Trophoblast cell (in vitro differentiated cells and primary cell): ENCODE results near the gene GAST.

Source experiments
- DNase-seq, 2 donors: peaks; one replicate each; pipeline ENCODE4 v3.0.0-alpha.2; 2016
- H2AFZ ChIP-seq: 2 replicates; pipeline ENCODE4 v1.6.1; 2013; ENCODE audit warnings: low read length, moderate library complexity, mild to moderate bottlenecking; ENCODE audit not compliant: insufficient read depth, poor library complexity
- H2AK5ac ChIP-seq: 2 replicates; pipeline ENCODE4 v1.6.1; 2013; ENCODE audit warnings: mild to moderate bottlenecking, low read length
- H2BK120ac ChIP-seq: 2 replicates; pipeline ENCODE4 v1.6.1; 2013; ENCODE audit warnings: low read length, mild to moderate bottlenecking, moderate library complexity; ENCODE audit not compliant: insufficient read depth, poor library complexity
- H2BK12ac ChIP-seq: 2 replicates; pipeline ENCODE4 v1.6.1; 2013; ENCODE audit warnings: mild to moderate bottlenecking, low read length, moderate library complexity
- H2BK5ac ChIP-seq: 2 replicates; pipeline ENCODE4 v1.6.1; 2013; ENCODE audit warnings: low read length, low read depth, moderate library complexity, mild to moderate bottlenecking; ENCODE audit not compliant: poor library complexity
- H3K14ac ChIP-seq: 2 replicates; pipeline ENCODE4 v1.6.1; 2013; ENCODE audit warnings: mild to moderate bottlenecking, low read length
- H3K18ac ChIP-seq: 2 replicates; pipeline ENCODE4 v1.6.1; 2013; ENCODE audit warnings: mild to moderate bottlenecking, low read length
- H3K23ac ChIP-seq: 2 replicates; pipeline ENCODE4 v1.6.1; 2013; ENCODE audit warnings: low read length
- H3K27ac ChIP-seq: 2 replicates; pipeline ENCODE4 v1.5.1; 2013; ENCODE audit warnings: low read depth, mild to moderate bottlenecking, inconsistent platforms, low read length, moderate library complexity
- H3K27me3 ChIP-seq: 2 replicates; pipeline ENCODE4 v1.6.1; 2013; ENCODE audit warnings: inconsistent platforms, mild to moderate bottlenecking, low read length, moderate library complexity; ENCODE audit not compliant: insufficient read depth
- H3K36me3 ChIP-seq, 2 experiments: 1 replicate in 1 of 2; 2 replicates in 1 of 2; pipeline ENCODE4 v1.6.1; 2013; ENCODE audit warnings: low read length in 2 of 2, mild to moderate bottlenecking in 2 of 2, moderate library complexity in 1 of 2; ENCODE audit not compliant: insufficient read depth in 2 of 2, control insufficient read depth in 1 of 2
- H3K4ac ChIP-seq: 2 replicates; pipeline ENCODE4 v1.6.1; 2013; ENCODE audit warnings: low read depth, mild to moderate bottlenecking, low read length, moderate library complexity
- H3K4me1 ChIP-seq, 2 experiments: 1 replicate in 1 of 2; 2 replicates in 1 of 2; pipeline ENCODE4 v1.6.1; 2013; ENCODE audit warnings: low read length in 2 of 2, mild to moderate bottlenecking in 2 of 2, moderate library complexity in 1 of 2; ENCODE audit not compliant: insufficient read depth in 2 of 2, control insufficient read depth in 1 of 2
- H3K4me2 ChIP-seq: 2 replicates; pipeline ENCODE4 v1.6.1; 2013; ENCODE audit warnings: inconsistent platforms, mild to moderate bottlenecking, low read length, moderate library complexity
- H3K4me3 ChIP-seq: 2 replicates; pipeline ENCODE4 v1.5.1; 2013; ENCODE audit warnings: mild to moderate bottlenecking, low read depth, low read length, inconsistent platforms
- H3K79me1 ChIP-seq: one replicate; pipeline ENCODE4 v1.6.1; 2013; ENCODE audit warnings: low read length
- H3K79me2 ChIP-seq: 2 replicates; pipeline ENCODE4 v1.6.1; 2013; ENCODE audit warnings: low read length, mild to moderate bottlenecking; ENCODE audit not compliant: control insufficient read depth, insufficient read depth, poor library complexity
- H3K9ac ChIP-seq: 2 replicates; pipeline ENCODE4 v1.6.1; 2013; ENCODE audit warnings: mild to moderate bottlenecking, low read length
- H3K9me3 ChIP-seq: 2 replicates; pipeline ENCODE4 v1.6.1; 2013; ENCODE audit warnings: low read depth, mild to moderate bottlenecking, control low read depth, inconsistent platforms, low read length; ENCODE audit not compliant: insufficient read depth
- H4K12ac ChIP-seq: 2 replicates; pipeline ENCODE4 v1.6.1; 2013; ENCODE audit warnings: low read depth, mild to moderate bottlenecking, low read length, moderate library complexity
- H4K8ac ChIP-seq: 2 replicates; pipeline ENCODE4 v1.6.1; 2013; ENCODE audit warnings: low read depth, mild to moderate bottlenecking, low read length, moderate library complexity
- H4K91ac ChIP-seq: one replicate; pipeline ENCODE4 v1.6.1; 2013; ENCODE audit warnings: low read depth, mild to moderate bottlenecking, low read length, moderate library complexity
- WGBS: extraction: QIAGEN DNeasy Blood & Tissue Kit; methylation state at CpG from one replicate; pipeline ENCODE4 v1.1.7; 2013; ENCODE audit warnings: missing lambda C conversion rate; ENCODE audit not compliant: insufficient read length, insufficient coverage; ENCODE audit errors: extremely low coverage; 5-methylcytosine and 5-hydroxymethylcytosine counted together

Gene GAST

GRCh38 chr17:41750862-41751261 is 38.7 kb downstream of the GAST start:
- Histone ChIP-seq H3K4me2 (no peak overlapping the region), H3K27ac (no peak overlapping the region), H2BK5ac (no peak overlapping the region), H2BK12ac (no peak overlapping the region), H3K4me3 (no peak overlapping the region), H3K14ac (no peak overlapping the region), H4K8ac (no peak overlapping the region), H3K9me3 (no peaks in the 10 kb centered on the region), H3K27me3 (no peaks in the 10 kb centered on the region), H3K18ac (no peak overlapping the region), H3K79me2 (no peaks in the 10 kb centered on the region), H4K12ac (no peak overlapping the region), H4K91ac (no peak overlapping the region), H3K4ac (no peak overlapping the region), H3K23ac (no peak overlapping the region), H3K9ac (no peak overlapping the region), H3K79me1 (no peaks in the 10 kb centered on the region), H2AK5ac (no peak overlapping the region), H2AFZ (no peak overlapping the region), H3K4me1 (peaks cover 0 to 2% of the 10 kb centered on the region in 2 experiments), H2BK120ac (no peak overlapping the region), H3K36me3 (peaks cover 31 to 33% of the 10 kb centered on the region in 2 experiments)
- no CpG with 5 or more reads among the region's 4 CpGs for WGBS
- DNase-seq, result no peak

GRCh38 chr17:41751288-41751687 is 39.2 kb downstream of the GAST start:
- Histone ChIP-seq H3K4me1 (peaks cover 0 to 2% of the 10 kb centered on the region in 2 experiments), H3K27ac (no peak overlapping the region), H4K91ac (no peak overlapping the region), H3K18ac (no peak overlapping the region), H3K4me2 (no peak overlapping the region), H3K9me3 (no peaks in the 10 kb centered on the region), H3K36me3 (peaks cover 36 to 37% of the 10 kb centered on the region in 2 experiments), H2BK5ac (no peak overlapping the region), H2BK12ac (no peak overlapping the region), H3K79me1 (no peaks in the 10 kb centered on the region), H4K8ac (no peak overlapping the region), H3K9ac (no peak overlapping the region), H3K4me3 (no peak overlapping the region), H3K27me3 (no peaks in the 10 kb centered on the region), H4K12ac (no peak overlapping the region), H2BK120ac (no peak overlapping the region), H3K79me2 (no peaks in the 10 kb centered on the region), H3K14ac (no peak overlapping the region), H2AK5ac (no peak overlapping the region), H3K23ac (no peak overlapping the region), H3K4ac (no peak overlapping the region), H2AFZ (no peak overlapping the region)
- no peak for DNase-seq
- no CpG with 5 or more reads among the region's 3 CpGs for WGBS

- no peak for DNase-seq
- Histone ChIP-seq H3K4me2 (no peak overlapping the region), H4K12ac (no peak overlapping the region), H3K4ac (no peak overlapping the region), H3K9me3 (peaks cover 4% of the 10 kb centered on the region), H3K27ac (no peak overlapping the region), H3K18ac (no peak overlapping the region), H3K36me3 (peaks cover 59 to 60% of the 10 kb centered on the region in 2 experiments), H2AK5ac (no peak overlapping the region), H3K23ac (no peak overlapping the region), H3K4me3 (no peak overlapping the region), H4K91ac (no peak overlapping the region), H2AFZ (no peak overlapping the region), H3K9ac (no peak overlapping the region), H3K14ac (no peak overlapping the region), H3K4me1 (peaks cover 0 to 2% of the 10 kb centered on the region in 2 experiments), H4K8ac (no peak overlapping the region), H3K79me2 (no peaks in the 10 kb centered on the region), H2BK120ac (no peak overlapping the region), H2BK5ac (no peak overlapping the region), H3K79me1 (no peaks in the 10 kb centered on the region), H2BK12ac (no peak overlapping the region), H3K27me3 (no peaks in the 10 kb centered on the region)
- WGBS, result no CpG with 5 or more reads among the region's 12 CpGs
These were observed 41.9 kb downstream of the GAST start for GRCh38 chr17:41754066-41754465.

DNA sequence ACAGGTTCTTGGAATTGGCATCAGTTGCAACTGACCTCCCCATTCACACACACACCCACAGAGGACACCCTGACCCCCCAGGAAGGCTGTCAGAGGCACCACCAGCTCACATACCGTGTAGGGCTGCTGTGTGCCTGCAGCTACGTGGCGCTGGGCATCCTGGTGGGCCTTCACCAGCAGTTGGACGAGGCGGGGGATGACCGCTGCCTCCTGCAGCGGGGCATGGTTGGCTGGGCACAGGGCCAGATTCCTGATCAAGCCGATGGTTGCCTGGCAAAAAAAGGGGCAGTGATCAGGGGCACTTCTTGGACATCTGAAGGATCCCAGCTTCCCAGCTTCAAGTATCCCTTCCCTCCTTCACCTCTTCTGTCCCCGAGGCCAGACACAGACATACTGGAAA is 46.5 kb downstream of the GAST start:
- WGBS, result no CpG with 5 or more reads among the region's 9 CpGs
- H3K9me3 ChIP-seq, result peaks cover 10% of the 10 kb centered on the region
- no peak overlapping the region for H2BK12ac ChIP-seq

More for the DNA sequence above, 46.5 kb downstream of the GAST start:
- H2BK5ac ChIP-seq, result no peak overlapping the region
- H4K8ac ChIP-seq, result no peak overlapping the region
- H2AK5ac ChIP-seq, result no peak overlapping the region
- no peak overlapping the region for H3K14ac ChIP-seq
- H3K4me2 ChIP-seq, result no peak overlapping the region
- no peak overlapping the region for H2BK120ac ChIP-seq
- H3K18ac ChIP-seq, result no peak overlapping the region
- no peak overlapping the region for H4K91ac ChIP-seq
- peaks cover 90 to 91% of the 10 kb centered on the region in 2 experiments for H3K36me3 ChIP-seq
- H3K4me1 ChIP-seq, result peaks cover 2 to 9% of the 10 kb centered on the region in 2 experiments
- no peak overlapping the region for H3K27ac ChIP-seq
- no peak overlapping the region for H3K9ac ChIP-seq
- H3K79me2 ChIP-seq, result no peaks in the 10 kb centered on the region
- no peak overlapping the region for H2AFZ ChIP-seq
- H3K27me3 ChIP-seq, result no peaks in the 10 kb centered on the region
- H3K4me3 ChIP-seq, result no peak overlapping the region
- H4K12ac ChIP-seq, result no peak overlapping the region
- H3K79me1 ChIP-seq, result no peaks in the 10 kb centered on the region
- no peak overlapping the region for H3K23ac ChIP-seq
- no peak overlapping the region for H3K4ac ChIP-seq
- no peak for DNase-seq
